Astrocyte (in vitro differentiated cells and primary cell): ENCODE data around the gene GEMIN2. TPM values are rescaled to one million over a fixed set of nuclear protein-coding genes. Genes with fewer than 3 reads are reported as not detected.
A peak's percentile ranks its signal among the peaks of the same experiment; 100 is the strongest.

Source experiments
- DNase-seq: peaks from one replicate; pipeline ENCODE4 v3.0.0-alpha.2; 2010; ENCODE audit warnings: low read depth
- FAIRE-seq: peaks from 2 replicates; lab custom pipeline; 2011; peaks lifted over from hg19 to GRCh38; lab: Jason Lieb, UNC
- H2AFZ ChIP-seq: 2 replicates; pipeline ENCODE4 v1.6.0; 2012; ENCODE audit warnings: low read depth, low read length, inconsistent platforms
- H3K27ac ChIP-seq: 2 replicates; pipeline ENCODE4 v1.5.1; 2011; ENCODE audit warnings: low read depth, low read length, inconsistent platforms
- H3K27me3 ChIP-seq: 2 replicates; pipeline ENCODE4 v1.6.0; 2011; ENCODE audit warnings: low read length, inconsistent platforms; ENCODE audit not compliant: insufficient read depth
- H3K36me3 ChIP-seq: 2 replicates; pipeline ENCODE4 v1.5.1; 2011; ENCODE audit warnings: low read length, inconsistent platforms; ENCODE audit not compliant: insufficient read depth
- H3K4me1 ChIP-seq: 2 replicates; pipeline ENCODE4 v1.5.1; 2011; ENCODE audit warnings: low read length, inconsistent platforms; ENCODE audit not compliant: insufficient read depth
- H3K4me2 ChIP-seq: 2 replicates; pipeline ENCODE4 v1.6.0; 2012; ENCODE audit warnings: low read length, inconsistent platforms
- H3K4me3 ChIP-seq: 2 replicates; pipeline ENCODE4 v1.5.1; 2011; ENCODE audit warnings: low read depth, mild to moderate bottlenecking, low read length, inconsistent platforms; ENCODE audit not compliant: insufficient read depth
- H3K79me2 ChIP-seq: 2 replicates; pipeline ENCODE4 v1.6.0; 2012; ENCODE audit warnings: mild to moderate bottlenecking, low read length, inconsistent platforms; ENCODE audit not compliant: insufficient read depth
- H3K9ac ChIP-seq: 2 replicates; pipeline ENCODE4 v1.6.0; 2012; ENCODE audit warnings: mild to moderate bottlenecking, low read length, inconsistent platforms
- H3K9me3 ChIP-seq: 2 replicates; pipeline ENCODE4 v1.5.1; 2012; ENCODE audit warnings: low read depth, mild to moderate bottlenecking, low read length, inconsistent platforms; ENCODE audit not compliant: insufficient read depth
- H4K20me1 ChIP-seq: 2 replicates; pipeline ENCODE4 v1.6.0; 2012; ENCODE audit warnings: low read length, inconsistent platforms; ENCODE audit not compliant: insufficient read depth
- H3K27ac Mint-ChIP-seq: one replicate; pipeline ENCODE4 v1.8.0; 2021; ENCODE audit warnings: mild to moderate bottlenecking, mixed read lengths; ENCODE audit not compliant: unreplicated experiment
- H3K27me3 Mint-ChIP-seq: one replicate; pipeline ENCODE4 v1.8.0; 2021; ENCODE audit warnings: low read depth, mixed read lengths; ENCODE audit not compliant: unreplicated experiment
- H3K36me3 Mint-ChIP-seq: one replicate; pipeline ENCODE4 v1.8.0; 2021; ENCODE audit warnings: low read depth, mixed read lengths; ENCODE audit not compliant: unreplicated experiment
- H3K4me1 Mint-ChIP-seq: one replicate; pipeline ENCODE4 v1.8.0; 2021; ENCODE audit warnings: low read depth, mixed read lengths; ENCODE audit not compliant: unreplicated experiment
- H3K4me3 Mint-ChIP-seq: one replicate; pipeline ENCODE4 v1.8.0; 2021; ENCODE audit warnings: mild to moderate bottlenecking, moderate library complexity, mixed read lengths; ENCODE audit not compliant: unreplicated experiment
- H3K9me3 Mint-ChIP-seq: one replicate; pipeline ENCODE4 v1.8.0; 2021; ENCODE audit warnings: mild to moderate bottlenecking, mixed read lengths; ENCODE audit not compliant: unreplicated experiment
- EZH2 ChIP-seq: IDR thresholded peaks from 2 replicates; pipeline ENCODE4 v1.6.1; 2012; ENCODE audit warnings: mild to moderate bottlenecking, low read length, inconsistent platforms; ENCODE audit not compliant: insufficient read depth
- total RNA-seq: library from RNA; stranded (reverse); gene quantifications from 2 replicates; pipeline ENCODE4 v1.2.1, GENCODE V29; 2021
- TF ChIP-seq, protein P1 (sequence below): IDR thresholded peaks from 2 replicates; pipeline ENCODE4 v1.5.1; 2011; ENCODE audit warnings: low read depth, mild to moderate bottlenecking, inconsistent platforms, low read length, moderate library complexity; ENCODE audit not compliant: insufficient read depth

GEMIN2 gene
- total RNA-seq, 1 donor from 2014 or later, result 12.4 TPM

DNA sequence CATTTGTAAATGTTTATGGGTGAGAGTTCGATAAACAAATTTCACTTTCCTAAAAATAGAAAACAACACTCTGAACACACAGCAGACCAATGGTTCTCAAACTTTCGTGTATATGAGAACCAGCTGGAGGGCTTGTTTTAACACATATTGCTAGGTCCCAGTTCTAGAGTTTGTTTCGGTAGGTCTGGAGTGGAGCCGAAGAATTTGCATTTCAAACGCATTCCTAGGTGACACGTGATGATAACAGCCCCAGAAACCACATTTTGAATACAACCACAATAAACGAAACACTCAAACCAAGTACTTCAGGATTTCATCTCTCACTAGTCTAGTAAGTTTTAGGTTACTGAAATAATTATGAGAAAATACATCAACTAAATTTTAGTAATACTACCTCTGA, 28.2 kb upstream of the GEMIN2 start:
- Histone ChIP-seq H3K9ac (no peak overlapping the region), H3K27ac (no peak overlapping the region), H3K4me2 (no peak overlapping the region), H2AFZ (no peak overlapping the region), H3K27me3 (no peaks in the 10 kb centered on the region), H3K36me3 (peaks cover 55% of the 10 kb centered on the region), H3K4me3 (no peak overlapping the region), H3K79me2 (peaks cover 64% of the 10 kb centered on the region), H3K4me1 (no peaks in the 10 kb centered on the region), H3K9me3 (no peaks in the 10 kb centered on the region), H4K20me1 (peaks cover 68% of the 10 kb centered on the region)
- Mint-ChIP-seq H3K4me1 (no peaks in the 10 kb centered on the region), H3K4me3 (no peak overlapping the region), H3K9me3 (no peaks in the 10 kb centered on the region), H3K27ac (peak overlapping the region; percentile 28), H3K36me3 (peaks cover 22% of the 10 kb centered on the region), H3K27me3 (no peaks in the 10 kb centered on the region)
- FAIRE-seq (no peak), DNase-seq (peak; percentile 41)
- TF ChIP-seq, protein P1, sequence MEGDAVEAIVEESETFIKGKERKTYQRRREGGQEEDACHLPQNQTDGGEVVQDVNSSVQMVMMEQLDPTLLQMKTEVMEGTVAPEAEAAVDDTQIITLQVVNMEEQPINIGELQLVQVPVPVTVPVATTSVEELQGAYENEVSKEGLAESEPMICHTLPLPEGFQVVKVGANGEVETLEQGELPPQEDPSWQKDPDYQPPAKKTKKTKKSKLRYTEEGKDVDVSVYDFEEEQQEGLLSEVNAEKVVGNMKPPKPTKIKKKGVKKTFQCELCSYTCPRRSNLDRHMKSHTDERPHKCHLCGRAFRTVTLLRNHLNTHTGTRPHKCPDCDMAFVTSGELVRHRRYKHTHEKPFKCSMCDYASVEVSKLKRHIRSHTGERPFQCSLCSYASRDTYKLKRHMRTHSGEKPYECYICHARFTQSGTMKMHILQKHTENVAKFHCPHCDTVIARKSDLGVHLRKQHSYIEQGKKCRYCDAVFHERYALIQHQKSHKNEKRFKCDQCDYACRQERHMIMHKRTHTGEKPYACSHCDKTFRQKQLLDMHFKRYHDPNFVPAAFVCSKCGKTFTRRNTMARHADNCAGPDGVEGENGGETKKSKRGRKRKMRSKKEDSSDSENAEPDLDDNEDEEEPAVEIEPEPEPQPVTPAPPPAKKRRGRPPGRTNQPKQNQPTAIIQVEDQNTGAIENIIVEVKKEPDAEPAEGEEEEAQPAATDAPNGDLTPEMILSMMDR, result no peak
- TF ChIP-seq EZH2, result no peak

DNA sequence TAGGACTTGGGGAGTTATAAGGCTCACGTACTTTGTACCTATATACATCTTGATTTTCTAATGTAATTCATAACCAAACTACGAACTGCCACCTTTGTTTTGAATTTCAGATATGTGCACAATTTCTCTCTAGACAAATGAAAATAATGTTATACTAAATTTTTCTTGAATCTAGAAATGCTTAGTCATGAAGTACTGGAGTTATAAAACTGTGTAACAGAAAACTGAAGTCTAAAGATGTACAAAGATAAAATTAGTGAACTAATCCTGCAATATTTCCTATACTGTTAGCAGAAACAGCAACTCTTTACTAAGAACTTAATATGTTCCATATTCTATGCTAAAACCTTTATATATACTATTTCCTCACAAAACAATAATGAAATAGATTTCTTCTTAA, 26.6 kb upstream of the GEMIN2 start:
- H2AFZ ChIP-seq, result no peak overlapping the region
- H3K79me2 ChIP-seq, result peaks cover 70% of the 10 kb centered on the region
- no peak for FAIRE-seq
- H3K4me2 ChIP-seq, result no peak overlapping the region
- no peaks in the 10 kb centered on the region for H3K27me3 ChIP-seq
- Mint-ChIP-seq H3K9me3 (no peaks in the 10 kb centered on the region), H3K27me3 (no peaks in the 10 kb centered on the region), H3K36me3 (peaks cover 25% of the 10 kb centered on the region), H3K27ac (no peak overlapping the region), H3K4me1 (no peaks in the 10 kb centered on the region), H3K4me3 (no peak overlapping the region)
- H3K9ac ChIP-seq, result no peak overlapping the region
- no peak overlapping the region for H3K27ac ChIP-seq
- no peak overlapping the region for H3K4me3 ChIP-seq
- H3K9me3 ChIP-seq, result no peaks in the 10 kb centered on the region
- no peaks in the 10 kb centered on the region for H3K4me1 ChIP-seq
- DNase-seq, result no peak
- TF ChIP-seq, protein P1, result no peak
- TF ChIP-seq EZH2, result no peak
- peaks cover 67% of the 10 kb centered on the region for H4K20me1 ChIP-seq
- H3K36me3 ChIP-seq, result peaks cover 60% of the 10 kb centered on the region

DNA sequence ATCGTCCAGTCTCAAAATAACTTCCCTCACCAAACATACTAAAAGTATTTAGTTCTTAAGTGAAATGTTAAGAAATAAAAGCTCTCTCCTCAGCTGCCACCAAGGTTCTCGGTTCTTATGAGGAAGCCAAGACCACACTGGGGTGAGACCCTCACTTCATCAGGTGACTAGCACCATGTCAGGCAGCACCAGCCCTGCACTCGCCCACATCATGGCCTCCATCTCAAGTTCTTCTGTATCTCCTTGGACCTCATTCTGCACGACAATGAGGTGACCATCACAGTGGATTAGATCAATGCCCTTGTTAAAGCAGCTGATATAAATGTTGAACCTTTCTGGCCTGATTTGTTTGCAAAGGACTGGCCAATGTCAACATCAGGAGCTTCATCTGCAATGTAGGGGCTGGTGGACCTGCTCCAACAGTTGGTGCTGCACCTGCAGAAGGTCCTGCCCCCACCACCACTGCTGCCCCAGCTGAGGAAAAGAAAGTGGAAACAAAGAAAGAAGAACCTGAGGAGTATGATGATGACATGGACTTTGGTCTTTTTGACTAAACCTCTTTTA, 23.5 kb upstream of the GEMIN2 start:
- Mint-ChIP-seq H3K4me3 (no peak overlapping the region), H3K4me1 (peaks cover 6% of the 10 kb centered on the region), H3K9me3 (no peaks in the 10 kb centered on the region), H3K27me3 (no peaks in the 10 kb centered on the region), H3K27ac (no peak overlapping the region), H3K36me3 (peaks cover 28% of the 10 kb centered on the region)
- peaks cover 68% of the 10 kb centered on the region for H3K36me3 ChIP-seq
- no peak overlapping the region for H3K27ac ChIP-seq
- FAIRE-seq, result no peak
- TF ChIP-seq, protein P1, result no peak
- TF ChIP-seq EZH2, result no peak
- no peak overlapping the region for H2AFZ ChIP-seq
- peaks cover 75% of the 10 kb centered on the region for H3K79me2 ChIP-seq
- no peak overlapping the region for H3K4me3 ChIP-seq
- H4K20me1 ChIP-seq, result peaks cover 72% of the 10 kb centered on the region
- H3K4me2 ChIP-seq, result no peak overlapping the region
- no peaks in the 10 kb centered on the region for H3K27me3 ChIP-seq
- H3K9me3 ChIP-seq, result no peaks in the 10 kb centered on the region
- H3K4me1 ChIP-seq, result no peaks in the 10 kb centered on the region
- H3K9ac ChIP-seq, result no peak overlapping the region
- no peak for DNase-seq
